GM12892 (cell line): ENCODE data around the gene ZDHHC24.
A peak's percentile ranks its signal among the peaks of the same experiment; 100 is the strongest.

Experiments
- DNase-seq: peaks from one replicate; pipeline ENCODE4 v3.0.0; 2011; ENCODE audit not compliant: insufficient read length
- FAIRE-seq: peaks from 2 replicates; lab custom pipeline; 2011; peaks lifted over from hg19 to GRCh38; lab: Jason Lieb, UNC
- POLR2A ChIP-seq: IDR thresholded peaks from 2 replicates; pipeline ENCODE4 v1.6.1; 2011; ENCODE audit warnings: low read depth, low read length, control low read depth
- POLR2AphosphoS5 ChIP-seq: IDR thresholded peaks from 2 replicates; pipeline ENCODE4 v1.6.1; 2011; ENCODE audit warnings: low read depth, low read length, control low read depth
- TAF1 ChIP-seq: IDR thresholded peaks from 2 replicates; pipeline ENCODE4 v1.6.1; 2011; ENCODE audit warnings: low read depth, mild to moderate bottlenecking, control low read depth, low read length, borderline replicate concordance

The ZDHHC24 gene

GRCh38 chr11:66539170-66539869, 6.5 kb downstream of the ZDHHC24 start:
- no peak for TF ChIP-seq POLR2A
- no peak for TF ChIP-seq TAF1
- DNase-seq (no peak), FAIRE-seq (no peak)

DNA sequence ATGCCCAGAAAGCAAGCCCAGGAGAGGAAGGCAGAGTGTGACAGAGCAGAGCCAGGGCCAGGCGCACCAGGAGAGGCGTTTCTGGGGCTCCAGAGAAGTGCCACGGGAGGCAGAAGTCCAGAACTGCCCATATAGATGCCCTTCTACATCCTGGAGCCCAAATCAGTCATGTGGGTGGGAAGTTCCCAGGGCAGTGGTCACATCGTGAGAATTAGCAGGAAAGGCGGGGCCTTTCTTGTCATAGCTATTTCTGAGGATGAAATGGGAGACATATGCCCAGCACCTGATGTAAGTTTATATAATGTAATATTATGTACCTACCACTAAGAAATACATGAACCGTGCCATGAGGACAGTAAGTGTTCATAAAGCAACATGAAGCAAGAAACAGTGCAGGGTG, 13.1 kb downstream of the ZDHHC24 start:
- DNase-seq: no peak
- TF ChIP-seq TAF1 (no peak), POLR2AphosphoS5 (no peak), POLR2A (no peak)
- peak; percentile 38 for FAIRE-seq

GRCh38 chr11:66531841-66532240, 14.0 kb downstream of the ZDHHC24 start:
- FAIRE-seq (no peak), DNase-seq (no peak)
- TF ChIP-seq POLR2A (no peak), POLR2AphosphoS5 (no peak)

- TF ChIP-seq TAF1 (no peak), POLR2AphosphoS5 (no peak), POLR2A (no peak)
- no peak for FAIRE-seq
- no peak for DNase-seq
Measured at GRCh38 chr11:66530927-66531709, 14.7 kb downstream of the ZDHHC24 start.

- DNase-seq (no peak), FAIRE-seq (no peak)
- TF ChIP-seq POLR2AphosphoS5 (no peak), TAF1 (no peak), POLR2A (no peak)
Measured at GRCh38 chr11:66529655-66530054, 16.2 kb downstream of the ZDHHC24 start.

DNA sequence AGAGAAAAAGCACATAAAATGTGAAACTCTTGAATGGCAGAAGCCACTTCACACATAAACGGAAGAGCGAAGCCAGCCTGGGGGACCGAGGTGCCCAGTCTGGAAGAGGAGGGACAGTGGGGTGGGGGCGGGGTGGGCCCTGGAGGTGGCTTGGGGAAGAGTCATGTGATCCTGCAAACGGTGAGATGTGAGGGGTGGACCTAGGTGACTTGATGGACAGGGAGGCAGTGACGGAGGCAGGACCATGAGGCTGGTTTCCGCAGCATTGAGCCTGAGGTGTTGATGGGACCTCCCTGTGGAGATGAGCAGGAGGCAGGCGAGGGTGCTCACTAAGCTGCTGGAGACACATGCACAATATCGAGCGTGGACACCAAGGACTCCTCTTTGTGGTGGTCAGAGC, 16.8 kb downstream of the ZDHHC24 start:
- no peak for FAIRE-seq
- TF ChIP-seq POLR2A: no peak
- no peak for TF ChIP-seq POLR2AphosphoS5
- TF ChIP-seq TAF1: no peak
- DNase-seq: no peak

- FAIRE-seq (no peak), DNase-seq (no peak)
- TF ChIP-seq TAF1: no peak
- TF ChIP-seq POLR2A: no peak
- TF ChIP-seq POLR2AphosphoS5: no peak
Measured at GRCh38 chr11:66524304-66525040, 21.4 kb downstream of the ZDHHC24 start.

GRCh38 chr11:66523611-66524010, 22.2 kb downstream of the ZDHHC24 start:
- DNase-seq (no peak), FAIRE-seq (no peak)
- TF ChIP-seq POLR2AphosphoS5: no peak
- TF ChIP-seq POLR2A: no peak
- no peak for TF ChIP-seq TAF1

- DNase-seq (no peak), FAIRE-seq (no peak)
- TF ChIP-seq POLR2AphosphoS5 (no peak), POLR2A (no peak), TAF1 (no peak)
Measured at GRCh38 chr11:66510990-66511339, 34.9 kb downstream of the ZDHHC24 start.

DNA sequence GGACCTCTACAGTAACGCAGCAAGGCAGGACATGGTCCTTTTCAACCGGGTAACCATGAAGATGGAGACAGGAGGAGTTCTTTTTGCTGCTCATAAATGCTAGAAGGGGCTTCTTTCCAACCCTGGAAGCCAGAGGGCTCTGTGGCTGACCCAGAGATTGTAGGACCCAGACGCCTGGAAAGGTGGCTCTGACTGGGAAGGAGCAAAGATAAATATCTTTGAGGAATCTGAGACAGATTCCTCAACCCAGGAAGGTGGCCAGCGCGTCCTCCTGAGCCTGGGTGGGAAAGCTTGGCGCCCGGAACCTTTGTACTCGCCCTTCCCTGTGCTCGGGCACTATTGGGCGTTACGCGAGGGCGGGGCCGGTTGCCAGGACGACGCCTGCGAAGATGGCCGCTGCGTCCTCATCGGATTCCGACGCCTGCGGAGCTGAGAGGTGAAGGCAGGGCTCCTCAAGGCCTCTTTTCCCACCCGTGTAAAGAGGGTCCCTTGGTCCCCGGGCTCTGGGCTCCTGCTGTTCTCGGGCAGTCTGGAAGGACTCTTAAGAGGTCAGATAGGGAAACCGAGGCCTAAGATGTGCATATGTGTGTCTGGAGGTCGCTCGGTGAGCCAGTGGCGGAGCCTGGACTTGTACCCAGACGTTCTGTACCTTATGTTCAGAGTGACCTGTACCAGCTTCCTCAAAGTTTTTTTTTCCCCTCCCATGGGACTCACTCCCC, 35.4 kb downstream of the ZDHHC24 start, which contains the start of gene BBS1:
Gene BBS1 (plus strand): TSS at position 365 of the 719 bp plus-strand sequence. CDS start 25 bp downstream, at position 390.
- DNase-seq (peak; percentile 91), FAIRE-seq (peak; percentile 94)
- TF ChIP-seq TAF1: peak; percentile 87
- TF ChIP-seq POLR2AphosphoS5: peak; percentile 70; the same call in 1 of the 2 replicates
- peak; percentile 80 for TF ChIP-seq POLR2A

GRCh38 chr11:66509131-66509561, 36.7 kb downstream of the ZDHHC24 start:
- TF ChIP-seq POLR2A: no peak
- TF ChIP-seq TAF1: no peak
- TF ChIP-seq POLR2AphosphoS5: no peak
- DNase-seq (no peak), FAIRE-seq (no peak)
